ENCODE measurements around the gene PDIA5.

DNA sequence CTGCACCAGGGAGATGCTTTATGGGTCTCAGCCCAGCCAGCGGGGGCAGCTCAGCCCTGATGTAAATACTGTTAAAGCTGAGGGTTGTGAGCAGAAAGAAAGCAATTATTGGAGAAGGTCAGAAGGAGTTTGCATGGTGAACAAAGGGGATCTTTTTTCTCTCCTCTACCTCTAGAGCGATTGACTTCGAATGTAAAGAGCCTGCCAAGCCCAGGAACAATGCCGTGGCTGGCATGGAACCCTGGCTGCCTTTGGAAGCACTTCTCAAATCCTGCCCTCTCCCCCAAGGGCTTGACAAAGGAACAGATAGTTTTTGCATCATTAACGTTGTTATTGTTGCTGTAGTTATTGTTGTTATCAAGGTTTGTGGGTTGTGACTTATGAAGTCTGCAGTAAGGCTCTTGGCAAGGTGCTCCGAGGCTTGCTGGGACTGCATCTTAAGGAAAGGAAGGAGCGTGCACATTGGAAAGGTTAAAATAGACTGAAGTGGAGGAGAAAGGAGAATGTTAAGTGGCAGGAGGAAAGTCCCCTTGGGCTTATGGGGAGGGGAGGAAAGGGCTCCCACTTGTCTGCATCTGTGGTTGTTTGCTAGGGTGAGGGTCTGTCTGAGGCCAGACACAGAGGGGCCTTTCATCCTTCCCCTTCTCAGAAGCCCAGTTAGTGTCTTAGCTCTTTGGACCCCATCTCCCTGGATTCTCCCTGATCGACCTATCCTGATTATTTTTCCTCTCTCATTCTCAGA is 16.7 kb downstream of the PDIA5 start:
- TF ChIP-seq, protein P1, sequence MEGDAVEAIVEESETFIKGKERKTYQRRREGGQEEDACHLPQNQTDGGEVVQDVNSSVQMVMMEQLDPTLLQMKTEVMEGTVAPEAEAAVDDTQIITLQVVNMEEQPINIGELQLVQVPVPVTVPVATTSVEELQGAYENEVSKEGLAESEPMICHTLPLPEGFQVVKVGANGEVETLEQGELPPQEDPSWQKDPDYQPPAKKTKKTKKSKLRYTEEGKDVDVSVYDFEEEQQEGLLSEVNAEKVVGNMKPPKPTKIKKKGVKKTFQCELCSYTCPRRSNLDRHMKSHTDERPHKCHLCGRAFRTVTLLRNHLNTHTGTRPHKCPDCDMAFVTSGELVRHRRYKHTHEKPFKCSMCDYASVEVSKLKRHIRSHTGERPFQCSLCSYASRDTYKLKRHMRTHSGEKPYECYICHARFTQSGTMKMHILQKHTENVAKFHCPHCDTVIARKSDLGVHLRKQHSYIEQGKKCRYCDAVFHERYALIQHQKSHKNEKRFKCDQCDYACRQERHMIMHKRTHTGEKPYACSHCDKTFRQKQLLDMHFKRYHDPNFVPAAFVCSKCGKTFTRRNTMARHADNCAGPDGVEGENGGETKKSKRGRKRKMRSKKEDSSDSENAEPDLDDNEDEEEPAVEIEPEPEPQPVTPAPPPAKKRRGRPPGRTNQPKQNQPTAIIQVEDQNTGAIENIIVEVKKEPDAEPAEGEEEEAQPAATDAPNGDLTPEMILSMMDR (conservative IDR thresholded peaks at IDR 0.05; ENCODE audit: low read length) = no peak
- TF ChIP-seq EZH2phosphoT487 (IDR thresholded peaks at IDR 0.05; ENCODE audit: borderline replicate concordance, low read depth, low read length) = no peak
